Testis (tissue), 3 donors: ENCODE measurements around the gene SOST. TPM values are rescaled to one million over a fixed set of nuclear protein-coding genes. Genes with fewer than 3 reads are reported as not detected.

Experiments used
- DNase-seq: peaks from one replicate; pipeline ENCODE4 v3.0.0-alpha.2; 2019
- H3K27ac ChIP-seq, 2 donors: fragments of 200-600 bp; sonication (generic); one replicate each; pipeline ENCODE4 v1.5.1; 2019
- H3K27me3 ChIP-seq: fragments of 200-600 bp; sonication (generic); one replicate; pipeline ENCODE4 v1.5.1; 2019
- H3K36me3 ChIP-seq: fragments of 200-600 bp; sonication (generic); one replicate; pipeline ENCODE4 v1.5.1; 2017; ENCODE audit warnings: low read depth; ENCODE audit errors: missing control alignments
- H3K4me1 ChIP-seq: fragments of 200-600 bp; sonication (generic); one replicate; pipeline ENCODE4 v1.5.1; 2019
- H3K4me3 ChIP-seq, 2 donors: fragments of 200-600 bp; sonication (generic); one replicate each; pipeline ENCODE4 v1.5.1; 2017 to 2019
- H3K9me3 ChIP-seq: fragments of 200-600 bp; sonication (generic); one replicate; pipeline ENCODE4 v1.5.1; 2017
- CTCF ChIP-seq, 3 experiments: fragments of 450-650 bp in 2 of 3; fragments of 200-600 bp in 1 of 3; sonication (generic) in 1 of 3; IDR thresholded peaks; one replicate each; pipeline ENCODE4 v1.5.1; 2016 to 2019; ENCODE audit warnings: antibody characterized with exemption in 3 of 3, mild to moderate bottlenecking in 2 of 3, moderate library complexity in 1 of 3
- POLR2A ChIP-seq: fragments of 450-650 bp; IDR thresholded peaks from one replicate; pipeline ENCODE4 v1.6.1; 2017; ENCODE audit warnings: antibody characterized with exemption, mild to moderate bottlenecking, moderate library complexity
- WGBS, 2 donors: methylation state at CpG; one replicate each; pipeline ENCODE4 v1.1.5; 2018; 5-methylcytosine and 5-hydroxymethylcytosine counted together
- intact Hi-C: fragments of 100-400 bp; cut with DNase I; formaldehyde crosslinking; loops from one replicate; pipeline ENCODE4 v1.15.1; 2023; ENCODE audit warnings: low total_unique reads
- polyA plus RNA-seq: library from polyadenylated mRNA; stranded (reverse); fragments of 350-450 nt; fragmentation: Illumina TruSeq; extraction: RNeasy Lipid Tissue Mini Kit (QIAGEN cat#74804); gene quantifications from one replicate; pipeline ENCODE4 v1.2.3, GENCODE V29; 2014; ENCODE audit warnings: low read depth, low replicate concordance; ENCODE audit not compliant: insufficient read depth
- total RNA-seq, 2 donors: library from RNA; depleted of rRNA; stranded (reverse); fragments of >200 nt; gene quantifications; one replicate each; pipeline ENCODE4 v1.2.3, GENCODE V29; 2016

Gene SOST
- total and polyA plus RNA-seq, 3 donors from 2014 or later, result 0.24 TPM; not detected in 2

- Histone ChIP-seq H3K9me3 (no peaks in the 10 kb centered on the region), H3K4me3 (no peak overlapping the region), H3K27ac (no peak overlapping the region), H3K36me3 (no peaks in the 10 kb centered on the region), H3K27me3 (no peaks in the 10 kb centered on the region), H3K4me1 (peaks cover 8% of the 10 kb centered on the region)
- 83 to 89% methylated on average over 6 of the region's 6 CpGs for WGBS, 2 donors
- TF ChIP-seq POLR2A, result no peak
- TF ChIP-seq CTCF (IDR thresholded peaks at IDR 0.05), result no peak
- intact Hi-C loops, result no loop called here
- DNase-seq, result no peak
Measured at GRCh38 chr17:43758086-43758485, 505 bp downstream of the SOST start.

- H3K27ac ChIP-seq, result no peak overlapping the region
- intact Hi-C loops, result no loop called here
- 84 to 86% methylated on average over 2 to 8 of the region's 8 CpGs for WGBS, 2 donors
- H3K27me3 ChIP-seq, result no peaks in the 10 kb centered on the region
- no peak for TF ChIP-seq POLR2A
- no peak for TF ChIP-seq CTCF (IDR thresholded peaks at IDR 0.05)
- no peaks in the 10 kb centered on the region for H3K36me3 ChIP-seq
- peaks cover 8% of the 10 kb centered on the region for H3K4me1 ChIP-seq
- no peaks in the 10 kb centered on the region for H3K9me3 ChIP-seq
- H3K4me3 ChIP-seq, result no peak overlapping the region
- no peak for DNase-seq
Measured at GRCh38 chr17:43757171-43757660, 1.4 kb downstream of the SOST start.

GRCh38 chr17:43756201-43756600, 2.4 kb downstream of the SOST start:
- 47 to 66% methylated on average over 3 to 6 of the region's 6 CpGs for WGBS, 2 donors
- TF ChIP-seq POLR2A, result no peak
- TF ChIP-seq CTCF (IDR thresholded peaks at IDR 0.05), result no peak
- peaks cover 8% of the 10 kb centered on the region for H3K4me1 ChIP-seq
- no peak overlapping the region for H3K4me3 ChIP-seq
- no peak for DNase-seq
- H3K9me3 ChIP-seq, result no peaks in the 10 kb centered on the region
- no peaks in the 10 kb centered on the region for H3K27me3 ChIP-seq
- H3K36me3 ChIP-seq, result no peaks in the 10 kb centered on the region
- intact Hi-C loops, result no loop called here
- no peak overlapping the region for H3K27ac ChIP-seq

GRCh38 chr17:43755389-43755875, 3.2 kb downstream of the SOST start:
- intact Hi-C loops, result no loop called here
- TF ChIP-seq CTCF (IDR thresholded peaks at IDR 0.05), result no peak
- no peak for TF ChIP-seq POLR2A
- DNase-seq, result peak; percentile 54
- H3K9me3 ChIP-seq, result no peaks in the 10 kb centered on the region
- H3K4me3 ChIP-seq, result peak overlapping the region; percentile 32 to 56
- no peak overlapping the region for H3K27ac ChIP-seq
- H3K27me3 ChIP-seq, result no peaks in the 10 kb centered on the region
- WGBS, 2 donors, result 0 to 1% methylated on average over 2 to 19 of the region's 60 CpGs
- no peaks in the 10 kb centered on the region for H3K36me3 ChIP-seq
- H3K4me1 ChIP-seq, result peaks cover 8% of the 10 kb centered on the region

GRCh38 chr17:43754947-43755346, 3.6 kb downstream of the SOST start:
- Histone ChIP-seq H3K36me3 (no peaks in the 10 kb centered on the region), H3K4me3 (peak overlapping the region; percentile 32 to 56), H3K4me1 (peaks cover 8% of the 10 kb centered on the region), H3K27ac (no peak overlapping the region), H3K27me3 (no peaks in the 10 kb centered on the region), H3K9me3 (no peaks in the 10 kb centered on the region)
- DNase-seq, result no peak
- intact Hi-C loops, result no loop called here
- WGBS, 2 donors, result 16 to 24% methylated on average over 4 to 16 of the region's 21 CpGs
- no peak for TF ChIP-seq CTCF (IDR thresholded peaks at IDR 0.05)
- TF ChIP-seq POLR2A, result no peak
